Stimulated activated CD4-positive, alpha-beta T cell treated with anti-CD3 and anti-CD28 coated beads, Interleukin-4, amount 100 ng/mL, for 1 hour (primary cell): ENCODE results near the gene PANK1.

Source experiments
- DNase-seq: peaks from one replicate; pipeline ENCODE4 v3.0.0-alpha.2; 2020

The PANK1 gene

GRCh38 chr10:89615112-89615511 is 29.9 kb downstream of the PANK1 start:
- DNase-seq, result no peak

GRCh38 chr10:89613582-89613981 is 31.5 kb downstream of the PANK1 start:
- no peak for DNase-seq

- no peak for DNase-seq
Observed at GRCh38 chr10:89611282-89611681, 33.8 kb downstream of the PANK1 start.

GRCh38 chr10:89609833-89610346 is 35.2 kb downstream of the PANK1 start:
- no peak for DNase-seq

DNA sequence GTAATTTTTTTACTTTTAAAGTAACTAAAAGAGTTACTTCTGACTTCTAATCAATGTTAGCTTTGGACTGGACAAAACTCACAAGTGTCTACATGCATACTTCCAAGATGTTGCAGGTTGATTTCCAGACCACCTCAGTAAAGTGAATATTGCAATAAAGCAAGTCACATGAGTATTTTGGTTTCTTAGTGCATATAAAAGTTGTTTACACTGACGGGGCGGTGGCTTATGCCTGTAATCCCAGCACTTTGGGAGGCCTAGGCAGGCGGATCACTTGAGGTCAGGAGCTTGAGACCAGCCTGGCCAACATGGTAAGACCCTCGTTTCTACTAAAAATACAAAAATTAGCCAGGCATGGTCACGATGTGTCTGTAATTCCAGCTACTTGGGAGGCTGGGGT is 40.8 kb downstream of the PANK1 start:
- DNase-seq, result no peak

DNA sequence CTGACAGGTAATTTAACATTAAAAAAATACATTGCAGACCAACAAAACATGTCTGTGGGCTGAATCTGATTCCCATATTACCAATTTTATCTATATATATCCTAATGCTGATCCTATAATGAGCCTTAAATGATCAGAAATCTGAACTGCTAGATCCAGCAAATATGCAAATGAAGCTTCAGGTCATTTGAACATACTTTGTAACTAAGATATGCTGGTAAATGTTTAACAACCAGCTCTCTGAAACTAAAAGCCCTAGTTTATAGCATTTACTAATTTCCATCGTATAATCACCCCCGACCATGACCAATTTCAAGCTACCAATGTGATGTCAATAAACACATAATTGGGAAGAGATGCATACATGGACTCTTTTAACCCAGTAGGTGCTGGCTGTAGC is 42.1 kb downstream of the PANK1 start:
- no peak for DNase-seq

DNA sequence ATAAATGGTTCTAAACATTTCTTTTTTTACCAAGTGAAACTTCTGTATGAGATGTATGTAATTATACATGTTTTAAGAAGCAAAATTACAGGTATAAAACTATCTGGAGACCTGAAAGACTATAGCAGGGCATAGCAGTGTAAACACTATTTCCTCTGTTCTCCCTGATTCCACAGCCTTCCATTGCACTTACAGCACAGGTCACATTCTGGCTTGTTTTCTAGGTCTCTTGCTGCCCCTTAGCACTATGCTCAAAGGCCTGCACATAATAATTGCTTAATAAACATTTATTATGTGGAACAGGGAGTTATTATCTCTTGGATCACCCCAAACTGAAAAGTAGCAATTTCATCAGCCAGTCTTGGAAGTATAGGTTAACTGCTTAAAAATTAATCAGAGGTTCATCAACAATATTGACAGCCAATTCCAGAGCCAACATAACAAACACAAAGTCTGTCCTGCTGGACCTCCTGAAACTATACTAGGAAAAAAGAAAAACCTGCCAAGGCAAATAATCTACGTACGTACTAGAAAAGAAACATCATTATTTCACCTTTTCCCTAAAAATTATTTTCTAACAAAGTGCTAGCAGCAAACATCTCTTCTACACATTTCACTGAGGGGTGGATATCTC is 43.2 kb downstream of the PANK1 start:
- no peak for DNase-seq

- no peak for DNase-seq
Observed at GRCh38 chr10:89600041-89600440, 45.0 kb downstream of the PANK1 start.

DNA sequence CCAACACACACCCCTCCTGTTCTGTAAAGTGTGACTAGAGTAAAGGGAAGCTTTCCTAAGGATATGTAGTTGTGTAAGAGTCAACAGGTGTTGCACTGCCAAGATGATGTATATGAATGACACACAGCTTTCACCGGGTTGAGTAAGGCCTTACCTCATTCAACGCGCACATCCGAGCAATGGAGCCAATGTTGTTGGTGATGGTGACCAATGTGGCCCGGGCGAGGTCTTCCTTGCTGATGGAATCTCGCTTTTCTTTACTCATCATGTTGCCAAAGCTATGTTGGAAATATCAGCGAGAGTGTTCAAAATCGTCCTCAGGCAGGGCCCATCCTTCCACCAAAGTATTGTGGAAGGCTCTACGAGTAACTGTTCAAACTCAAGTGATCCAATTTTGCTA is 52.0 kb downstream of the PANK1 start:
- DNase-seq, result no peak

- no peak for DNase-seq
Observed at GRCh38 chr10:89592539-89592938, 52.5 kb downstream of the PANK1 start.

DNA sequence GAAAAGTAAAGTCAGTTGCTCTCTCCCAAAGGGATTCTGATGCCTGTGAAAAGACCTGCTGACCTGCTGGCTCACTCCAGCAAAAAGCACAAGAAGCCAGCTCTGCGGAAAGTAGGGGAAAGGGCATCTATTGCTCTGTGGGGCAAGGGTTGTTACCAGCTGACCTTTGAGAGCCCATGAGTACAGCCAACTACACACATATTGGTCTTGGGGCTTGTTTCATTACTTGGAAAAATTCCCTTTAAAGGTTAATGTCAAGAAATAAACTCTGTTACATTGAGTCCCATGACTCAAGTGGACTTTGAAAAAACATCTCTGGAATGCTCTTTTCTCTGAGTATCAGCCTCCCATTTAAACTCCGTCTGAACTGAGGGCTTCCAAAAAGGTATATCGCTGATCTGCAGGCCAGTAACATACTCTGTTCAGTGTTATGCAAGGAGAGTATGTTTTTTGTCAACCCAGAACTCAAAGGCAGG is 53.2 kb downstream of the PANK1 start:
- no peak for DNase-seq

GRCh38 chr10:89591111-89591795 is 53.8 kb downstream of the PANK1 start:
- DNase-seq, result no peak

GRCh38 chr10:89590326-89590725 is 54.7 kb downstream of the PANK1 start:
- DNase-seq, result no peak

DNA sequence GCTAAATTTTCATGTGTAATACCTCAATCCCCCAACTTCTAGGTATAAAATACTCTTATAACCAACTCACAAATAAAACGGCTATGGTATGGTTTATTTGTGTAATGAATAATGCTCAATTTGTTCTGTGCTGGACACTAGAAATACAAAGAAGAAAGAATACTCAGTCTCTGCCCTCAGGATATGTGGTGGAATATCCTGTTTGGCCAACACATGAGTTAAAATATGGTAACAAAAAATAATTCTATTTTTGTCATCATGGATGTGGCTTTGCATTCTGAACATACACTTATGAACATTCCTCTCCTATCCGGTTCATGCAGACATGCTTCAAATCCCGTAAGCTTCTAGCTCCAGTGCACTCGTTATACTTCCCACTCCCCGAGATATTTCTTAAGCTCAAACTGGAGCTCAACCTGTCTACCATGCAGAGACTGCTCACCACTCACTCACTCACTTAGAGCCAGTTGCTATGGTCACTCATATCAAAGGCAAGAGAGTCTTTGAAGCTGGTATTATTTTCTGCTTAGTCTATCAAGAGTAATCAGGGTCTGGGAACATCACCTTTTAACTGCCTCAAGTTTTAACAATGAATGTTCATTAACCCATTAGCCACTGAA is 55.8 kb downstream of the PANK1 start:
- no peak for DNase-seq

GRCh38 chr10:89588671-89589070 is 56.4 kb downstream of the PANK1 start:
- no peak for DNase-seq

DNA sequence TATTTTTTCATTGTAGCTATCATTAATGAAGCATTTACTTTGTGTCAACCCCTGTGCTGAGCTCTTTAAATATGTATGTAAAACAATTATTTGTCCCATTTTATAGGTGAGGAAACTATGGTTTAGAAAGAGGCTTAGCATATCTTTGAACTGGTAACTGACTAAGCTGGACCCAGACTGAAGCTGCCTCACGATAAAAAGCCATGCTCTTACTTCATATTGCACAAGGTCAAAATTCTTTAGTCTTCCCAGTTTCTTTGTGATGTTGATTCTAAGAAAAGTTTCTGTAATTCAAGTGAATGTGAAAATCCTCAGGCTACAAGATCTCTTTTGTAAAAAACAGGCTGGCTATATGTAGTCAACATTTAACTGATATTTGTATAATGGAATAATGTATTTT is 63.0 kb downstream of the PANK1 start:
- no peak for DNase-seq

DNA sequence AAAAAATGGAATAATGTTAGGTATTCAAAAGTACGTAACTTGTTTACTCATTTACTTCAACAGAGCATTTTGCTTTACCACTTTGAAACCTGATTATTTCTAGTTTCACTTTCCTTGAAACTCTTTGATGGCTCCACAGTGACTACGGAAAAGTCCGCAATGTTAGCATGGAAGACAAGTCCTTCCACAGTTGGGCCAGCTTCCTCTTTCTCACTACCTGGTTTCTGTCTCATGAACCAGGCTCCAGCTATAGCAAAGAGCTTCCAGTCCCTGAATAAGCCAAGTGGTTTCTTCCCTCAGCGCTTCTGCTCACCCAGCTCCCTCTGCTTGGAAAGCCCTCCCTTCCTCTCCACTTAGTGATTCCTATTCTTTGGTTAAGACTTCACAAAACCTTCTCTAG is 64.8 kb downstream of the PANK1 start:
- no peak for DNase-seq

DNA sequence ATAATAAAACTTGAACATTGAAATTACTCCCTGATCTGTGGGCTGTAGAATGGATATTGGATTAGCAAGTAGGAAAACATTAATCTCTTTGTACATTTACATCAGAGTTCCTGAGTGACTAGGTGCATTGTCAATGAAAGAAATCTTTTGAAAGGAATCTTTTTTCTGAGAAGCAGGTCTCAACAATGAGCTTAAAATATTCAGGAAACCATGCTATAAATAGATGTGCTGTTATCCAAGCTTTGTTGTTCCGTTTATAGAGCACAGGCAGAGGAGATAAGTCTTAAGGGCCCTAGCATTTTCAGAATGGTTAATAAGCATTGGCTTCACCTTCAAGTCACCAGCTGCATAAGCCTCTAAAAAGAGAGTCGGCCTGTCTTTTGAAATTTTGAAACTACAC is 68.3 kb downstream of the PANK1 start:
- DNase-seq, result no peak

- DNase-seq, result no peak
Observed at GRCh38 chr10:89576022-89576421, 69.0 kb downstream of the PANK1 start.

GRCh38 chr10:89575031-89575430 is 70.0 kb downstream of the PANK1 start:
- no peak for DNase-seq

- no peak for DNase-seq
Observed at GRCh38 chr10:89574368-89574767, 70.7 kb downstream of the PANK1 start.

DNA sequence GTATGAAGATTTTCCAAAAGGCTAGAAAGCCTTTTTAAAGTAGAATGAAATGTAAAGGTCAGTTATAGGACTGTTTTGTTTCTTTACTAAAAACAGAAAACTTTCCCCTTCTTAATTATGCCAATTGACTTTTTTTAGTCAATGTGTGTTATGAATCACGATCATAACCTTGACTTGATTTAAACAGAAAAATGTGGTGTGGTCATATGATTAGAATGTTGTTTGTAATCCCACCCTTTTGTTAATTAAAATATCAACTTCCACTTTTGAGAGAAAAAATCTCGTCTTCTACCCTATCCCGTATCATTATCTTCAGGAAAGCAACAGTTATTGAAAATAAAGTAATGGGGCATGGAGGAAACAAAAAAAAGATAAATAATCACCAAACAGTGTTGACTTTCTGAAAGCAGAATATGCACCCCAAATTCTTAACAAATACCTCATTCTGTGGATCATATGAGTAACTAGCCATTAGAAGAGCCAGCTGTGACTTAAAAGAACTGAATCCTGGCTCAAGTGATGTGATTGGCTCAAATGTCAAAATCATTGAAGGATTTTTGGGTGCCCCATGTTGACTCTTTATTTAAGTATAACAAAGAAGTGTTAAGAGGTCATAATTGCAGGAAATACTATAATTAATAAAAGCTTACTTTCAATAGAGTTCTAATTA is 77.3 kb downstream of the PANK1 start:
- no peak for DNase-seq

DNA sequence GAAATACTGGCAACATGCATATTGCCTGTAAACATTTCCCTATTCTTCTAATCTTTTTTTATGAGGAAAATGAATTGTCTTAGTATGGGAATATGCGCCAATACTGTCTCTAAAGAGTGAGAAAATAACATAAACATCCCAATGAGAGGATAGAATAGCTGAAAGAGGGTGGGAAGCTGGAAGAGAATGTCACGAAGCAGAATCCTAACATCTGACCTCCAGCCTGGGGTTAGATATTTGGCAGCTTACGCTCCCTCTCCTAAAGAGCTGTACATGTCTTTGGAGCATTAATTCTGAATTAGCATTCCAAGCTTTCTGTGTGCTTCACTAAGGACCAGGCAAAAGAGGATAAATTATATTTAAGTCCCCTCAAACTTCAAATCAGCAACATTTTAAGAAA is 78.0 kb downstream of the PANK1 start:
- DNase-seq, result no peak
